A673 (cell line): ENCODE data around the gene FLYWCH1.

ENCODE experiments used
- EZH2 ChIP-seq: fragments of 200-600 bp; sonication (generic); IDR thresholded peaks from 2 replicates; pipeline ENCODE4 v1.6.1; 2017; ENCODE audit warnings: borderline replicate concordance, low read depth, mild to moderate bottlenecking, mixed read lengths, antibody characterized with exemption, low read length; ENCODE audit not compliant: poor library complexity, severe bottlenecking
- TF ChIP-seq, protein P1 (sequence below): fragments of 300-800, 200-600 bp; sonication (generic); conservative IDR thresholded peaks from 2 replicates; pipeline ENCODE4 v1.5.1; 2017; ENCODE audit warnings: low read depth, mild to moderate bottlenecking, antibody characterized with exemption, low read length, moderate library complexity, mixed read lengths

DNA sequence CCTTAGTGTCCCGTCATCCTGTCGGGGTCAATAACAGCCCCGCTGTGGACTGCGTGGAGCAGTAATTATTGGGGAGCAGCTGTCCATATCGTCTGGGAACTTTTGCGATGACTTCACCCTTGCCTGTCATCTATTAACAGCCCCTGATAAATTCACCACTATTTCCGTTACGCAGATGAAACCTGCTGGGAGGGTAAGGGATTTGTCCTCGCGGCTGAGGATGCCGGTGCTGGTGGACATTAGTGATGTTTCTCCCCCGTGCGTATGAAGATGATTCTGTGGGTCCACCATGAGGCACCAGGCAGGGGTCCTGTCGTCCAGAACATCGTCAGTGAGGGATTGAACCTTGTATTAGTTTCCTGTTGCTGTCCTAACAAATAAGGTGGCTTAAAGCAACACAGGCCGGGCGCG is 27.7 kb upstream of the FLYWCH1 start:
- TF ChIP-seq, protein P1, sequence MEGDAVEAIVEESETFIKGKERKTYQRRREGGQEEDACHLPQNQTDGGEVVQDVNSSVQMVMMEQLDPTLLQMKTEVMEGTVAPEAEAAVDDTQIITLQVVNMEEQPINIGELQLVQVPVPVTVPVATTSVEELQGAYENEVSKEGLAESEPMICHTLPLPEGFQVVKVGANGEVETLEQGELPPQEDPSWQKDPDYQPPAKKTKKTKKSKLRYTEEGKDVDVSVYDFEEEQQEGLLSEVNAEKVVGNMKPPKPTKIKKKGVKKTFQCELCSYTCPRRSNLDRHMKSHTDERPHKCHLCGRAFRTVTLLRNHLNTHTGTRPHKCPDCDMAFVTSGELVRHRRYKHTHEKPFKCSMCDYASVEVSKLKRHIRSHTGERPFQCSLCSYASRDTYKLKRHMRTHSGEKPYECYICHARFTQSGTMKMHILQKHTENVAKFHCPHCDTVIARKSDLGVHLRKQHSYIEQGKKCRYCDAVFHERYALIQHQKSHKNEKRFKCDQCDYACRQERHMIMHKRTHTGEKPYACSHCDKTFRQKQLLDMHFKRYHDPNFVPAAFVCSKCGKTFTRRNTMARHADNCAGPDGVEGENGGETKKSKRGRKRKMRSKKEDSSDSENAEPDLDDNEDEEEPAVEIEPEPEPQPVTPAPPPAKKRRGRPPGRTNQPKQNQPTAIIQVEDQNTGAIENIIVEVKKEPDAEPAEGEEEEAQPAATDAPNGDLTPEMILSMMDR = no peak
- no peak for TF ChIP-seq EZH2
